K562 (cell line): ENCODE measurements around the gene UBE2V1. TPM values are rescaled to one million over a fixed set of nuclear protein-coding genes. Genes with fewer than 3 reads are reported as not detected.

Source experiments
- CCNT2 ChIP-seq: IDR thresholded peaks from 2 replicates; pipeline ENCODE4 v1.6.1; 2011; ENCODE audit warnings: borderline replicate concordance, low read depth, mild to moderate bottlenecking, moderate library complexity, mixed read lengths, low read length; ENCODE audit not compliant: insufficient read length; ENCODE audit errors: extremely low read depth
- L3MBTL2 ChIP-seq: fragments of 450-650 bp; IDR thresholded peaks from 2 replicates; pipeline ENCODE4 v1.6.1; 2016; ENCODE audit warnings: mild to moderate bottlenecking, moderate library complexity
- POLR2A ChIP-seq: fragments of 450-650 bp; conservative IDR thresholded peaks from 2 replicates; pipeline ENCODE4 v1.6.1; 2016
- ZNF274 ChIP-seq: IDR thresholded peaks from 2 replicates; pipeline ENCODE4 v1.6.1; 2011; ENCODE audit warnings: low read depth, mild to moderate bottlenecking, low read length, moderate library complexity, borderline replicate concordance
- ZZZ3 ChIP-seq: fragments of 450-650 bp; IDR thresholded peaks from 2 replicates; pipeline ENCODE4 v1.6.1; 2016; ENCODE audit warnings: antibody characterized with exemption, mild to moderate bottlenecking, moderate library complexity
- polyA plus RNA-seq, 8 experiments: library from polyadenylated mRNA; depleted of rRNA in 4 of 8; stranded (reverse) in 5 of 8; unstranded in 3 of 8; fragments of >200 nt; fragmentation: Nextera tagmentation in 2 of 8; fragmentation: Illumina TruSeq in 1 of 8; extraction: Ambion mirVana in 2 of 8; extraction: Trizol in 1 of 8; gene quantifications; 2 replicates each; pipeline versions ENCODE4 v1.2.1 to v1.2.3, GENCODE V29; 2011 to 2014; ENCODE audit warnings: inconsistent platforms in 1 of 8, missing spikeins in 1 of 8
- total RNA-seq, 7 experiments: library from RNA; depleted of rRNA in 6 of 7; stranded (reverse); fragments of >200 nt in 6 of 7; fragmentation: Illumina TruSeq in 2 of 7; extraction: Trizol in 2 of 7; gene quantifications; 2 replicates each; pipeline versions ENCODE4 v1.2.1 to v1.2.3, GENCODE V29; 2011 to 2021; ENCODE audit warnings: low replicate concordance in 1 of 7
- TF ChIP-seq, protein P1 (sequence below): fragments of 450-650 bp; IDR thresholded peaks from 2 replicates; pipeline ENCODE4 v1.6.1; 2018; ENCODE audit not compliant: partially characterized antibody
- TF ChIP-seq, protein P2 (sequence below): sonication (generic); formaldehyde crosslinking; IDR thresholded peaks from 2 replicates; pipeline ENCODE4 v1.8.0; 2022; ENCODE audit warnings: mild to moderate bottlenecking, low read depth, missing genetic modification reagents
- TF ChIP-seq, protein P3 (sequence below): fragments of 250-450 bp; sonication (Bioruptor Pico); IDR thresholded peaks from 2 replicates; pipeline ENCODE4 v1.8.0; 2022; ENCODE audit warnings: moderate library complexity, mild to moderate bottlenecking, inconsistent platforms
- TF ChIP-seq, protein P4 (sequence below): sonication (generic); formaldehyde crosslinking; IDR thresholded peaks from 2 replicates; pipeline ENCODE4 v1.9.0; 2022; ENCODE audit warnings: mild to moderate bottlenecking, missing genetic modification reagents

UBE2V1 gene
- total and polyA plus RNA-seq, 9 of the 15 experiments (the other 6 are each of a cell fraction or from before 2014, with no cell fraction given) = 93.0 to 357 (median 119) TPM

DNA sequence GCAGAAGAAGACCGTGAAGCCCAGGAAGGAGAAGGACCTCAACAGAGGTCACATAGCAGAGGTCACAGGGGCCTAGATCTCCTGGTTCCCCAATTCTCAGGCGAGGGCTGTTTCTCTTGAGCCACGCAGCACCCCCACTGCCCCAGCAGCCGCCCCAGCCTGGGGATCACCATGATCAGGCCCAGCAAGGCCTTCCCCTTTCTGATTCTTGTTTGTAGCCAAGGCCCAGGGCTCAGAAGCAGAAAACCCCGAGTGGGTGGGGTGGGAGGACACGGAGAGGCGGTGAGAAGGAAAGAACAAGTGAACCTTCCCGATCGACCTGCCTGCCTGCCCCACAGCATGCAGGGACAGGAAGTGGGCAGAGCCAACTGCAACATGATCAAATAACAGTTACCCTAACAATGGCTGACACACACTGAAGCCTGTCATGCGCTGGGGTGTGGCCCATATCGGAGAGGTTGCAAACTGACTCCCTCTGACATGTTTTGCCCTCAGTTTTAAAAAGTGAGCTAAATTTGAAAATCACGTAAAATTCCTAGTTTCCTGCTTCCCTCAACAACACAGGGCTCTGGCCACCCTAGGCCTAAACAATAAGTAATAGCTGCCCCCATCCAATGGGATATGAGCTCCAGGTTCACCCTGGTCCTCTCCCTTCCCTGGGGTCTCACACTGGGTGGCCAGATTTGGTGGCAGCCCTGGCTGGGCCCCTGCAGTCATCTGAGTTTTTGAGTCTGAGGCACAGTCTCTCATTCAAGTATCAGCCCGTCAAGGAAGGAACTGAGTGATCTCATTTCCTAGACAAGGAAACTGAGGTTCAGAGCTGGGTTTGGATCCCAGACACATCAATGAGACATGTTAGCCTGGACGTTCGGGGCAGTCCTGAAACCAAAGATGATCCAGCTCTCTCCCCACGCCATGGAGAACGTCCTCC is 34.0 kb upstream of the UBE2V1 start (continued):
- no peak for TF ChIP-seq ZZZ3
- TF ChIP-seq, protein P1, sequence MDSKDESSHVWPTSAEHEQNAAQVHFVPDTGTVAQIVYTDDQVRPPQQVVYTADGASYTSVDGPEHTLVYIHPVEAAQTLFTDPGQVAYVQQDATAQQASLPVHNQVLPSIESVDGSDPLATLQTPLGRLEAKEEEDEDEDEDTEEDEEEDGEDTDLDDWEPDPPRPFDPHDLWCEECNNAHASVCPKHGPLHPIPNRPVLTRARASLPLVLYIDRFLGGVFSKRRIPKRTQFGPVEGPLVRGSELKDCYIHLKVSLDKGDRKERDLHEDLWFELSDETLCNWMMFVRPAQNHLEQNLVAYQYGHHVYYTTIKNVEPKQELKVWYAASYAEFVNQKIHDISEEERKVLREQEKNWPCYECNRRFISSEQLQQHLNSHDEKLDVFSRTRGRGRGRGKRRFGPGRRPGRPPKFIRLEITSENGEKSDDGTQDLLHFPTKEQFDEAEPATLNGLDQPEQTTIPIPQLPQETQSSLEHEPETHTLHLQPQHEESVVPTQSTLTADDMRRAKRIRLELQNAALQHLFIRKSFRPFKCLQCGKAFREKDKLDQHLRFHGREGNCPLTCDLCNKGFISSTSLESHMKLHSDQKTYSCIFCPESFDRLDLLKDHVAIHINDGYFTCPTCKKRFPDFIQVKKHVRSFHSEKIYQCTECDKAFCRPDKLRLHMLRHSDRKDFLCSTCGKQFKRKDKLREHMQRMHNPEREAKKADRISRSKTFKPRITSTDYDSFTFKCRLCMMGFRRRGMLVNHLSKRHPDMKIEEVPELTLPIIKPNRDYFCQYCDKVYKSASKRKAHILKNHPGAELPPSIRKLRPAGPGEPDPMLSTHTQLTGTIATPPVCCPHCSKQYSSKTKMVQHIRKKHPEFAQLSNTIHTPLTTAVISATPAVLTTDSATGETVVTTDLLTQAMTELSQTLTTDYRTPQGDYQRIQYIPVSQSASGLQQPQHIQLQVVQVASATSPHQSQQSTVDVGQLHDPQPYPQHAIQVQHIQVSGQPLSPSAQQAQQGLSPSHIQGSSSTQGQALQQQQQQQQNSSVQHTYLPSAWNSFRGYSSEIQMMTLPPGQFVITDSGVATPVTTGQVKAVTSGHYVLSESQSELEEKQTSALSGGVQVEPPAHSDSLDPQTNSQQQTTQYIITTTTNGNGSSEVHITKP = peak; percentile 25
- no peak for TF ChIP-seq CCNT2
- TF ChIP-seq, protein P2, sequence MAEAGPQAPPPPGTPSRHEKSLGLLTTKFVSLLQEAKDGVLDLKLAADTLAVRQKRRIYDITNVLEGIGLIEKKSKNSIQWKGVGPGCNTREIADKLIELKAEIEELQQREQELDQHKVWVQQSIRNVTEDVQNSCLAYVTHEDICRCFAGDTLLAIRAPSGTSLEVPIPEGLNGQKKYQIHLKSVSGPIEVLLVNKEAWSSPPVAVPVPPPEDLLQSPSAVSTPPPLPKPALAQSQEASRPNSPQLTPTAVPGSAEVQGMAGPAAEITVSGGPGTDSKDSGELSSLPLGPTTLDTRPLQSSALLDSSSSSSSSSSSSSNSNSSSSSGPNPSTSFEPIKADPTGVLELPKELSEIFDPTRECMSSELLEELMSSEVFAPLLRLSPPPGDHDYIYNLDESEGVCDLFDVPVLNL (CRISPR knock-in tag) = no peak
- peak; percentile 69 for TF ChIP-seq L3MBTL2
- no peak for TF ChIP-seq ZNF274
- TF ChIP-seq, protein P3, sequence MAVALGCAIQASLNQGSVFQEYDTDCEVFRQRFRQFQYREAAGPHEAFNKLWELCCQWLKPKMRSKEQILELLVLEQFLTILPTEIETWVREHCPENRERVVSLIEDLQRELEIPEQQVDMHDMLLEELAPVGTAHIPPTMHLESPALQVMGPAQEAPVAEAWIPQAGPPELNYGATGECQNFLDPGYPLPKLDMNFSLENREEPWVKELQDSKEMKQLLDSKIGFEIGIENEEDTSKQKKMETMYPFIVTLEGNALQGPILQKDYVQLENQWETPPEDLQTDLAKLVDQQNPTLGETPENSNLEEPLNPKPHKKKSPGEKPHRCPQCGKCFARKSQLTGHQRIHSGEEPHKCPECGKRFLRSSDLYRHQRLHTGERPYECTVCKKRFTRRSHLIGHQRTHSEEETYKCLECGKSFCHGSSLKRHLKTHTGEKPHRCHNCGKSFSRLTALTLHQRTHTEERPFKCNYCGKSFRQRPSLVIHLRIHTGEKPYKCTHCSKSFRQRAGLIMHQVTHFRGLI (CRISPR knock-in tag) = peak; percentile 49; the same call in 1 of the 2 replicates
- TF ChIP-seq, protein P4, sequence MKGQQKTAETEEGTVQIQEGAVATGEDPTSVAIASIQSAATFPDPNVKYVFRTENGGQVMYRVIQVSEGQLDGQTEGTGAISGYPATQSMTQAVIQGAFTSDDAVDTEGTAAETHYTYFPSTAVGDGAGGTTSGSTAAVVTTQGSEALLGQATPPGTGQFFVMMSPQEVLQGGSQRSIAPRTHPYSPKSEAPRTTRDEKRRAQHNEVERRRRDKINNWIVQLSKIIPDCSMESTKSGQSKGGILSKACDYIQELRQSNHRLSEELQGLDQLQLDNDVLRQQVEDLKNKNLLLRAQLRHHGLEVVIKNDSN (CRISPR knock-in tag) = 0 out of 2 replicates have a peak, but pooled peaks have one; percentile 12
- TF ChIP-seq POLR2A = peak; percentile 51; the same call in 1 of the 2 replicates
